Measurements from ENCODE around the gene SLK.

DNA sequence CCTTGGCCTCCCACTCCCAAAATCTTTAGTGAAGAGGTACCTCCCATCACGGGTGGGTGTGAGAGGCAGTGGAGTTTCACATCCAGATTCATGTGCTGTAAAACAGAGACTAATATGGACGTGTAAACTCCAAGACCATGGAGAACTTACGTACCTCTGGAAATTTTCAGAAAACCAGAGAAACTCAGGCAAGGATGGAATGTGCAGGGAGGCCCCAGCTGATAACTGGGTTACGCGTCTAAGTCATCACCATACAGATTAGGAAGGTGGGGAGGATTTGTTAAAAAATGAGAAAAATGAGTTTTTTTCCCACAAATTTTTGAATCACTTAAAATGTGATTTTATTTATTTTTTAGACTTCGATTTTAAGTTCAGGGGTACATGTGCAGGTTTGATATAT lies 32.6 kb upstream of the SLK start:
- TF ChIP-seq, protein P1, sequence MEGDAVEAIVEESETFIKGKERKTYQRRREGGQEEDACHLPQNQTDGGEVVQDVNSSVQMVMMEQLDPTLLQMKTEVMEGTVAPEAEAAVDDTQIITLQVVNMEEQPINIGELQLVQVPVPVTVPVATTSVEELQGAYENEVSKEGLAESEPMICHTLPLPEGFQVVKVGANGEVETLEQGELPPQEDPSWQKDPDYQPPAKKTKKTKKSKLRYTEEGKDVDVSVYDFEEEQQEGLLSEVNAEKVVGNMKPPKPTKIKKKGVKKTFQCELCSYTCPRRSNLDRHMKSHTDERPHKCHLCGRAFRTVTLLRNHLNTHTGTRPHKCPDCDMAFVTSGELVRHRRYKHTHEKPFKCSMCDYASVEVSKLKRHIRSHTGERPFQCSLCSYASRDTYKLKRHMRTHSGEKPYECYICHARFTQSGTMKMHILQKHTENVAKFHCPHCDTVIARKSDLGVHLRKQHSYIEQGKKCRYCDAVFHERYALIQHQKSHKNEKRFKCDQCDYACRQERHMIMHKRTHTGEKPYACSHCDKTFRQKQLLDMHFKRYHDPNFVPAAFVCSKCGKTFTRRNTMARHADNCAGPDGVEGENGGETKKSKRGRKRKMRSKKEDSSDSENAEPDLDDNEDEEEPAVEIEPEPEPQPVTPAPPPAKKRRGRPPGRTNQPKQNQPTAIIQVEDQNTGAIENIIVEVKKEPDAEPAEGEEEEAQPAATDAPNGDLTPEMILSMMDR (IDR thresholded peaks at IDR 0.05): no peak
- no peak for TF ChIP-seq ZFX (IDR thresholded peaks at IDR 0.05; ENCODE audit: borderline replicate concordance)

Measured in 22Rv1 (cell line).